ENCODE data around the gene SHROOM3.

SHROOM3 gene

GRCh38 chr4:76492055-76492454, 57.0 kb downstream of the SHROOM3 start:
- TF ChIP-seq YY1 (IDR thresholded peaks at IDR 0.05; ENCODE audit: low read depth) = no peak
- TF ChIP-seq REST (IDR thresholded peaks at IDR 0.05; ENCODE audit: low read depth) = no peak
- TF ChIP-seq TAF1 (IDR thresholded peaks at IDR 0.05; ENCODE audit: low read depth) = no peak
- TF ChIP-seq EGR1 (IDR thresholded peaks at IDR 0.05) = no peak
- no peak for TF ChIP-seq EP300 (IDR thresholded peaks at IDR 0.05; ENCODE audit: borderline replicate concordance)
- TF ChIP-seq USF1 (IDR thresholded peaks at IDR 0.05) = no peak
- no peak for TF ChIP-seq FOXM1 (IDR thresholded peaks at IDR 0.05; ENCODE audit: borderline replicate concordance, low read depth)
- TF ChIP-seq TEAD4 (IDR thresholded peaks at IDR 0.05) = no peak
- TF ChIP-seq, protein P1, sequence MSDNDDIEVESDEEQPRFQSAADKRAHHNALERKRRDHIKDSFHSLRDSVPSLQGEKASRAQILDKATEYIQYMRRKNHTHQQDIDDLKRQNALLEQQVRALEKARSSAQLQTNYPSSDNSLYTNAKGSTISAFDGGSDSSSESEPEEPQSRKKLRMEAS (IDR thresholded peaks at IDR 0.05) = no peak
- no peak for TF ChIP-seq TCF12 (IDR thresholded peaks at IDR 0.05; ENCODE audit: low read depth)
- TF ChIP-seq NFIC (IDR thresholded peaks at IDR 0.05) = no peak
- TF ChIP-seq ZBTB7A (IDR thresholded peaks at IDR 0.05; ENCODE audit: low read depth) = no peak
- TF ChIP-seq CEBPB (IDR thresholded peaks at IDR 0.05) = no peak
- no peak for TF ChIP-seq CREB1 (IDR thresholded peaks at IDR 0.05; ENCODE audit: low read depth)
- no peak for TF ChIP-seq RAD21 (IDR thresholded peaks at IDR 0.05; ENCODE audit: low read depth)

GRCh38 chr4:76494243-76494642, 59.2 kb downstream of the SHROOM3 start:
- TF ChIP-seq ZBTB7A (IDR thresholded peaks at IDR 0.05; ENCODE audit: low read depth) = no peak
- TF ChIP-seq, protein P1 (IDR thresholded peaks at IDR 0.05) = no peak
- TF ChIP-seq RAD21 (IDR thresholded peaks at IDR 0.05; ENCODE audit: low read depth) = no peak
- TF ChIP-seq REST (IDR thresholded peaks at IDR 0.05; ENCODE audit: low read depth) = no peak
- TF ChIP-seq CEBPB (IDR thresholded peaks at IDR 0.05) = no peak
- no peak for TF ChIP-seq FOXM1 (IDR thresholded peaks at IDR 0.05; ENCODE audit: borderline replicate concordance, low read depth)
- no peak for TF ChIP-seq TEAD4 (IDR thresholded peaks at IDR 0.05)
- no peak for TF ChIP-seq EP300 (IDR thresholded peaks at IDR 0.05; ENCODE audit: borderline replicate concordance)
- TF ChIP-seq CREB1 (IDR thresholded peaks at IDR 0.05; ENCODE audit: low read depth) = no peak
- TF ChIP-seq TAF1 (IDR thresholded peaks at IDR 0.05; ENCODE audit: low read depth) = no peak
- TF ChIP-seq USF1 (IDR thresholded peaks at IDR 0.05) = no peak
- no peak for TF ChIP-seq TCF12 (IDR thresholded peaks at IDR 0.05; ENCODE audit: low read depth)
- no peak for TF ChIP-seq NFIC (IDR thresholded peaks at IDR 0.05)
- TF ChIP-seq EGR1 (IDR thresholded peaks at IDR 0.05) = no peak
- no peak for TF ChIP-seq YY1 (IDR thresholded peaks at IDR 0.05; ENCODE audit: low read depth)

DNA sequence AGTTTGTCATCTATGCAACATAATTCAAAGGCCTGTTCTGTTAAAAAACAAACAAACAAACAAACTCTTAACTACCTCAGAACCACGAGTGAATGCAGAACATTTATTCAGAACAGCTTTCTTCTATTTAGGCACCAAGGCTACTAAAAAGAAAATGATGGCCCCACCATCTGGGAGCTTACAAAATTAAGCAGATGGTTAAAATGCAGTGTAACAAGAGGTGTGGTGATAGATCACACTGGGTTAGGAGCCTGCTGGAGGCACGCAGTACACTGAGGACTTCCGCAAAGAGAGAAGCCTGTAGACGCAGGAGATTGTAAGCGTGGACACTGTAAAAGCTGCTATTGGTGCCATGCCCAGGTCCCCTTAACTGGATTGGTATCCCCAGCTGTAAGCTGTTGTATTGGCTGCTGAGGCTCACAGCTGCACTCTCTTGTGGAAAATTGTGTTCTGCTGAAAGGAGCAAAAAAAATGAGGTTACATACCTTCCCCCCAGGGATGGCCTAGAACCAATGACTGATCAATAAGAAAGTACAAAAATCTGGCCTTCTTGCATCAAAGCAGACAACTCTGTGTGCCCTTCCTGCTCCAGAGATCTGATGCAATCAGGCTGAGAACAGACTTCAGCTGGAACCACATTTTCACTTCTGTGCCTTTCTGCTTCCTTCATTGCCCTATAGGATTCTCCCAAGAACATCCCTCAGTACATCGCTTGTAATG, 60.0 kb downstream of the SHROOM3 start:
- TF ChIP-seq FOXM1 (IDR thresholded peaks at IDR 0.05; ENCODE audit: borderline replicate concordance, low read depth) = no peak
- no peak for TF ChIP-seq CEBPB (IDR thresholded peaks at IDR 0.05)
- no peak for TF ChIP-seq YY1 (IDR thresholded peaks at IDR 0.05; ENCODE audit: low read depth)
- TF ChIP-seq RAD21 (IDR thresholded peaks at IDR 0.05; ENCODE audit: low read depth) = no peak
- TF ChIP-seq EP300 (IDR thresholded peaks at IDR 0.05; ENCODE audit: borderline replicate concordance) = no peak
- TF ChIP-seq ZBTB7A (IDR thresholded peaks at IDR 0.05; ENCODE audit: low read depth) = no peak
- TF ChIP-seq TAF1 (IDR thresholded peaks at IDR 0.05; ENCODE audit: low read depth) = no peak

- TF ChIP-seq TCF12 (IDR thresholded peaks at IDR 0.05; ENCODE audit: low read depth) (no peak), USF1 (IDR thresholded peaks at IDR 0.05) (no peak), REST (IDR thresholded peaks at IDR 0.05; ENCODE audit: low read depth) (no peak), TEAD4 (IDR thresholded peaks at IDR 0.05) (no peak), EGR1 (IDR thresholded peaks at IDR 0.05) (no peak), CREB1 (IDR thresholded peaks at IDR 0.05; ENCODE audit: low read depth) (no peak), RAD21 (IDR thresholded peaks at IDR 0.05; ENCODE audit: low read depth) (no peak)
- TF ChIP-seq, protein P1 (IDR thresholded peaks at IDR 0.05) = no peak
These were observed 63.5 kb downstream of the SHROOM3 start for GRCh38 chr4:76498550-76498949.

All from Ishikawa (cell line).